ENCODE measurements around the gene CACNA2D3.

- no peak for TF ChIP-seq GATA2 (IDR thresholded peaks at IDR 0.05; ENCODE audit: low read depth, low read length)
- TF ChIP-seq GATA3 (IDR thresholded peaks at IDR 0.05; ENCODE audit: low read depth, low read length), result no peak
Observed at GRCh38 chr3:54304877-54305276, 182.5 kb downstream of the CACNA2D3 start.
